Epithelial cell of esophagus (primary cell): Measurements from ENCODE around the gene NINJ2.

Experiments
- DNase-seq: peaks from one replicate; pipeline ENCODE4 v3.0.0; 2010; ENCODE audit warnings: low read depth
- H3K4me3 ChIP-seq: 2 replicates; pipeline ENCODE4 v1.5.1; 2011; ENCODE audit warnings: mild to moderate bottlenecking, low read length, control low read depth
- CTCF ChIP-seq: IDR thresholded peaks from 2 replicates; pipeline ENCODE4 v1.5.1; 2011; ENCODE audit warnings: low read depth, mild to moderate bottlenecking, low read length, control low read depth, inconsistent platforms; ENCODE audit not compliant: insufficient read depth; ENCODE audit errors: missing control alignments

The NINJ2 gene

GRCh38 chr12:546265-546919 lies 116.9 kb downstream of the NINJ2 start:
- no peak for DNase-seq
- no peak for TF ChIP-seq CTCF
- H3K4me3 ChIP-seq = no peak overlapping the region

GRCh38 chr12:545835-546234 lies 117.4 kb downstream of the NINJ2 start:
- TF ChIP-seq CTCF = no peak
- DNase-seq = no peak
- no peak overlapping the region for H3K4me3 ChIP-seq

GRCh38 chr12:544941-545635 lies 118.2 kb downstream of the NINJ2 start:
- no peak overlapping the region for H3K4me3 ChIP-seq
- TF ChIP-seq CTCF = no peak
- DNase-seq = no peak

DNA sequence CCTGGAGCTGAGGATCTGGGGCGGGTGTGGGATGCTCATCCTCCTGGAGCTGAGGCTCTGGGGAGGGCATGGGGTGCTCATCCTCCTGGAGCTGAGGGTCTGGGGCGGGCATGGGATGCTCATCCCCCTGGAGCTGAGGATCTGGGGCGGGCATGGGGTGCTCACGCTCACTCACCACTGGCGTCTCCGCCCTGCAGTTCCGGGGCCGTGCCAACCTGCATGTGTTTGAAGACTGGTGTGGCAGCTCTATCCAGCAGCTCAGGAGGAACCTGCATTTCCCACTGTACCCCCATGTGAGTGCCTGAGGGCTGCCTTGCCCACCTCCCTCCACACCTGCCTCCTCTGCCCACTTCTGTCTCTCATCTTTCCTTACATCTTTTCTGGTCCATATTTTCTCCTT lies 119.1 kb downstream of the NINJ2 start:
- TF ChIP-seq CTCF = no peak
- no peak for DNase-seq
- H3K4me3 ChIP-seq = no peak overlapping the region

DNA sequence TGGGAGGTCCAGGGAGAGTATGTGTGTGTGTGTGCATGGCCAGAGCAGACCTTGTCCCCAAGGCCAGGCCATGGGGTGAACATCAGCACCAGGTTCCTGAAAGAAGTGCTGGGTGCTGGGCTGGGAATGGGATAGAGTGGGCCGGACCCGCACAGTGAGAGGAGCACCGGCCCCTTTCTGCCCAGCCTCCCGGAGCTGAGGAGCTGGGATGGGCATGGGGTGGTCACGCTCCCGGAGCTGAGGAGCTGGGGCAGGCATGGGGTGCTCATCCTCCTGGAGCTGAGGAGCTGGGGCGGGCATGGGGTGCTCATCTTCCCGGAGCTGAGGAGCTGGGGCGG lies 120.2 kb downstream of the NINJ2 start:
- H3K4me3 ChIP-seq = no peak overlapping the region
- no peak for TF ChIP-seq CTCF
- no peak for DNase-seq

GRCh38 chr12:542395-543113 lies 120.7 kb downstream of the NINJ2 start:
- no peak for TF ChIP-seq CTCF
- no peak overlapping the region for H3K4me3 ChIP-seq
- no peak for DNase-seq
